SK-MEL-5 (cell line): ENCODE measurements around the gene ANTXRL. TPM values are rescaled to one million over a fixed set of nuclear protein-coding genes. Genes with fewer than 3 reads are reported as not detected.
"Not testable (repeated sequence)": the region's sequence is repeated elsewhere in the genome, so short reads cannot be mapped to it uniquely, and the experiment has no call there.

Source experiments
- DNase-seq: peaks from one replicate; pipeline ENCODE4 v3.0.0-alpha.2; 2016; ENCODE audit warnings: low read depth, low spot score
- in situ Hi-C: cut with HindIII; loops from 2 replicates; pipeline ENCODE4 v1.10.0; 2016; ENCODE audit warnings: low sequenced_read_pairs, high pct_unique_total_duplicates, low pct_unique_long_range_greater_than_20kb
- total RNA-seq: library from RNA; depleted of rRNA; stranded (reverse); fragments of >200 nt; shearing (Covaris generic); gene quantifications from 2 replicates; pipeline ENCODE4 v1.2.3, GENCODE V29; 2014

Gene ANTXRL
- total RNA-seq, 1 experiment from 2014 or later, result not detected

- in situ Hi-C loops, result no loop called here
- no peak for DNase-seq
Measured at GRCh38 chr10:46310851-46311250, 24.1 kb downstream of the ANTXRL start.

- in situ Hi-C loops, result no loop called here
- DNase-seq, result no peak
Measured at GRCh38 chr10:46311501-46311951, 24.7 kb downstream of the ANTXRL start.

GRCh38 chr10:46311961-46312431 is 25.2 kb downstream of the ANTXRL start:
- in situ Hi-C loops, DNase-seq: not testable (repeated sequence)

GRCh38 chr10:46312953-46313352 is 26.2 kb downstream of the ANTXRL start:
- in situ Hi-C loops, result no loop called here
- no peak for DNase-seq

GRCh38 chr10:46314071-46314470 is 27.3 kb downstream of the ANTXRL start:
- in situ Hi-C loops, result no loop called here

GRCh38 chr10:46315071-46315860 is 28.5 kb downstream of the ANTXRL start:
- DNase-seq, in situ Hi-C loops: not testable (repeated sequence)

More at GRCh38 chr10:46314071-46314470, 27.3 kb downstream of the ANTXRL start:
- DNase-seq, result no peak

- in situ Hi-C loops, result no loop called here
- DNase-seq, result no peak
Measured at GRCh38 chr10:46317370-46317769, 30.6 kb downstream of the ANTXRL start.

- in situ Hi-C loops, result no loop called here
- DNase-seq, result no peak
Measured at GRCh38 chr10:46317889-46318288, 31.1 kb downstream of the ANTXRL start.

DNA sequence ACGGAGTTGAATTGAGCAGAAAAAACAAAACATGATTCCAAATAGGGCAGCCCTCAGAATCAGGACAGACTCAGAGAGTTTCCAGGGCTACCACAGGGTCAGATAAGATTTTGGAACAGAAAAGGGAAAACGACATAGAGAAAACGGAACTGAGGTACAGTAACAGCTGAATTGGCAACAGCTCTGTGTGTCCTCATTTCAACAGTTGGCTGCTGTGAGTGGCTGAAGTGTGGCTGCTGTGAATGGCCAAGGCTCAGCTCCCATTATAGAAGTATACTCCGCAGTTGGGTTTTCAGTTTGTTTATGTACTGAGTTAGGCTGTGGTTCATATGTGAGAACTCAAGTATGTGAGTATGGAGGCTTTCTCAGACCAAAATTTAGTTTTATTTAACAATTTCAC is 32.0 kb downstream of the ANTXRL start:
- in situ Hi-C loops, result no loop called here
- no peak for DNase-seq

DNA sequence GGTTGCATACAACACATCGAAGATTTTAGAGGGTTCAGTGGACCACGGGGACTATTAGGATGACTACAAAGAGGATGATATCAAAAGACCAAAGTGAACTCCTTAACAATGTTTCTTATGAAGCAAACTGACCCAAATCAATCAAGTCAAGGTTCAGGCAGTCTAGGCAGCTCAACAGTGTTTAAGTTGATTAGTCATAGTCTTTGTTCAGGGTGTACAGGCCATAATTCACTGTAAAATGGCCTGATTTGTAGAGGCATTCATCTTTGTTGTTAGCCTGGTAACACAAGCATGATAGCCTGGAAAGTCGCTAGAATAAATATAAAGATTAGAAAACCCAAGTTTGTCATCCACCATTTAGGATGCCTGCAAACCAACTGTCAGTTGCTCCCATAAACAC is 32.6 kb downstream of the ANTXRL start:
- DNase-seq, result no peak

DNA sequence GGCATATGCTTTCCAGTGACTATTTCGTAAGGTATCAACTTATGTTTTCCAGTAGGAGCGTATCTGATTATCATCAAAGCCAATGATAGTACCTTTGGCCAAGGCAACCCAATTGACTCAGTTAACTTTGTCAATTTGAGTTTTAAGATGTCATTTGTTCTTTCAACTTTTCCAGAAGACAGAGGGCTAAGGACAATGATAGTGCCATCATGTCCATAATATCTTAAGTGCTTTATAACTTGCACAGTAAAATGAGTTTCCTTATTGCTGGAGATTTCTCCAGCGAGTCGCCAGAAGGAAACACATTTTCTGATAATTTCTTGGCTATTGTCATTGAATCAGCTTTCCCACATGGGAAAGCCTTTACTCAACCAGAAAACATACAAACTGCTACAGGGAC is 35.0 kb downstream of the ANTXRL start:
- no peak for DNase-seq
- in situ Hi-C loops, result no loop called here

More for the DNA sequence above, 32.6 kb downstream of the ANTXRL start:
- in situ Hi-C loops, result no loop called here

- DNase-seq, result no peak
- in situ Hi-C loops, result no loop called here
Measured at GRCh38 chr10:46323176-46323575, 36.4 kb downstream of the ANTXRL start.

GRCh38 chr10:46325021-46325420 is 38.2 kb downstream of the ANTXRL start:
- in situ Hi-C loops, result no loop called here
- DNase-seq, result peak; percentile 27

DNA sequence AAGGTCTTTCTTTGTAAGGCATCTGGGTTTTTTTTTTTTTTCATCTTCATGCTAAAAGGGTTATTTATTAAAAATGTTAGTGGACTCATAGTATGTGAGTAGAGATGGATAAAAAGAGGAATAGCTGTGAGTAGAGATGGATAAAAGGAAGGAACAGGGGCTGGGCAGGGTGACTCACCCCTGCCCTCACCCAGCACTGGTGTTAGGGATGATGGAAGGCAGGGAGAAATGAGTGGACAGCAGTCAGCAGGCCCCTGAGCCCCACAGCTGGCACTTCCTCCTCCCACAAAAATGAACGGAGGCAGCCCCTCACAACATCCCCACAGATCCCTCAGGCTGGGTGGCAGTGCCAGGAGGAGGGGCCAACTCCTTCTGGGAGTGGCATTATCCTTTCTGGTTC is 39.3 kb downstream of the ANTXRL start:
- DNase-seq, result no peak
- in situ Hi-C loops, result no loop called here

DNA sequence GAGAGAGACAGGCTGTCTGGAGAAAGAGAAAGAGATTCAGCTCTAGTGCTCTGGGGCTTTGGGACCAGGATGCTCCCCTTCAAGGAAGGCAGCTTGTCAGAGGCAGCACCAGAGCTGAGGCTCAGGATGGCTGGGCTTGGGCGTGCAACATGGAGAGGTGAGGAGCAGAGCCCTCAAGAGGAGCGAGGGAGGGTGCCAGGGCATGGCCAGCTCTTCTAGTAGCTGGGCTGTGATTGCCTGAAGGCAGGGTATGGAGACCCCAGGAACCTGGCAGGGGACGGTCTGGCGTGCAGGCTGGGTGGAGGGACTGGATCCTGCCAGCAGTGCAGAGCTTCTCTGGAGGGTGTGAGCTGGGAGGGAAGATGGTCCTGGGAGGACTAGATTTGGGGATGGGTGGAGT is 40.2 kb downstream of the ANTXRL start:
- in situ Hi-C loops, result no loop called here
- no peak for DNase-seq

DNA sequence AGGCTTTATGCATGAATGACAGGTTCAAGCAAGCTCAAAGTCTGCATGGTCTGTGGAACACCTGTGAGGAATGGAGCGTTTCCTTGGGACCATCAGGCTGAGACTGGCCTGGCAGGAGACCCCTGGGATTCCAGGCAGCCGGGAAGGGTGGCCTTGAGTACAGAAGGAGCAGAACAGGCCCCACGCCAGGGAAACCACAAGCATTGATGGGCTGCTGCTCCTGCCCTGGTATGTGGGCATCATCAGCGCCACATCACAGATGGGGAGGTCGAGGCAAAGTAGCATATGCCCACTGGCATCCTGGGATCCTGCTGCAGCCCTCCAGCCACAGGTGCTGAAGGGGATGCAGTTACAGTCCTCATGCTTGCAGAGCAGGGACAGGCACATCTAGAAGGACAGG is 40.9 kb downstream of the ANTXRL start:
- no peak for DNase-seq
- in situ Hi-C loops, result no loop called here

DNA sequence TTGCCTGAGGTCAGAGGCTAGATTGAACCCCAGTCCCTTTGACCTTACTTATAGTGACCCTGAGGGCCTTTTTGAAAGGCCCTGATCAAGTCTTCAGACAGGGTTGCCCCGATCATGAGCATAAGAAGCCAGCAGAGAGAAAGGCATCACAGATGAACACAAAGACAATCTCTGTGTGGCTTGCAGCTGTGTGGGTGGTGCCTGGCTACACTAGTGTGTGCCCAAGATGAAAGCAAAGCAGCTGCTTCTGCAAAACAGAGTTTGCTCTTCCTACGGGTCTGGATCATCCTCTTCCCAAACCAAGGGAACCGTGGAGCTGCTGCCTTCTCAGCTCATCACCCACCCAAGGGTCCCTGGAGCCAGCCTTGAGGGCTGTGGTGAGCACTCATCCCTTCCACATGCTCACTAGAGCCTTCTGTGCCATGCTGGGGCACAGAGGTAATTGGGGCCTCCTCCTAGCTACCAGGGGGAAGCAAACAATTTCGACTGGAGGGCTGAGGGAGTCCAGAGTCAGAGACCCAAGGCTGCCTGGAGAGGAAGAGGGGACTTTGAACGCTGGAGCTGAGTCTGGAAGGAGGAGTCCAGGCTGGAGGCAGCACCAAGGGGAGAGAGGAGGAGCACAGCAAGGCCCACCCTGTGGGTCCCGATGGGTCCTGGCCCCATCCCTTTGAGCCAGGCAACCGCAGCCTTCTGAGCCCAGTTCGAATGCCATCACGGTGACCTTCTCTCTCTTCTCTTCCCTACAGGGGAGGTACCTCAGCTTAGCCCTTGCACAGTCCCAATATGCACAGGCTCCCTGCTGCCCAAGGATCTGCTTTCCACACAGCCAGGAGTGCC is 42.3 kb downstream of the ANTXRL start:
- in situ Hi-C loops, result no loop called here
- DNase-seq, result peak; percentile 53

GRCh38 chr10:46329690-46330016 is 42.9 kb downstream of the ANTXRL start:
- in situ Hi-C loops, result no loop called here
- no peak for DNase-seq

GRCh38 chr10:46330894-46331293 is 44.1 kb downstream of the ANTXRL start:
- in situ Hi-C loops, result no loop called here
- no peak for DNase-seq
